ENCODE measurements around the gene VOPP1. TPM values are rescaled to one million over a fixed set of nuclear protein-coding genes. Genes with fewer than 3 reads are reported as not detected.

VOPP1 gene
- total RNA-seq, 4 donors from 2014 or later, result 15.7 to 24.9 (median 20.3) TPM

DNA sequence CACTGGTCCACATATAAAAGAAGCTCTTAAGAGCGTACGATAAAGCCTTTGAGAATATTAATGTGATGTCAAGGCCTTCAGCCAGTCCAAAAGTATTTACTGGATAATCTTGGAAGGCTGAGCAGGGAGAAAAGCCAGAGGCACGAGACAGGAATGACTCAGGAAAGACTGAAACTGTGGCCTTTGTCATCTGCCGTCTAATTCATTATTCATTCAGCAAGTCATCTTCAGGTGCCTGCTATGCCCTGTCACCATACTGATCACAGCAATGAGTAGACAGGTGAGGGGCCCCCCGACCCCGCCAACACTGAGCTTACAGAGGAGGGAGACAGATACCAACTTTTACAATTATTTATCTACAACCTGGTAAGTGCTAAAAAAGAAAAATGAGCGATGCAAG is 78.9 kb downstream of the VOPP1 start:
- Histone ChIP-seq H3K9me3 (no peaks in the 10 kb centered on the region), H3K27ac (no peak overlapping the region), H3K4me3 (no peak overlapping the region), H3K4me1 (no peaks in the 10 kb centered on the region), H3K36me3 (peaks cover 50% of the 10 kb centered on the region), H3K27me3 (no peaks in the 10 kb centered on the region)
- TF ChIP-seq POLR2AphosphoS5 (IDR thresholded peaks at IDR 0.05) (no peak), CTCF (IDR thresholded peaks at IDR 0.05) (no peak), POLR2A (IDR thresholded peaks at IDR 0.05) (no peak), EP300 (IDR thresholded peaks at IDR 0.05) (no peak)
- WGBS, result 74% methylated on average over 7 of the region's 7 CpGs
- DNase-seq (ENCODE audit: low spot score in 2 of 2), result no peak

GRCh38 chr7:55491346-55491745 is 81.0 kb downstream of the VOPP1 start:
- Histone ChIP-seq H3K27ac (no peak overlapping the region), H3K4me3 (no peak overlapping the region), H3K36me3 (peaks cover 43% of the 10 kb centered on the region), H3K4me1 (no peaks in the 10 kb centered on the region), H3K27me3 (no peaks in the 10 kb centered on the region), H3K9me3 (no peaks in the 10 kb centered on the region)
- DNase-seq (ENCODE audit: low spot score in 2 of 2), result no peak
- 98% methylated on average over 5 of the region's 5 CpGs for WGBS
- TF ChIP-seq POLR2A (IDR thresholded peaks at IDR 0.05), result no peak
- TF ChIP-seq CTCF (IDR thresholded peaks at IDR 0.05), result no peak
- TF ChIP-seq POLR2AphosphoS5 (IDR thresholded peaks at IDR 0.05), result no peak
- TF ChIP-seq EP300 (IDR thresholded peaks at IDR 0.05), result no peak

- Histone ChIP-seq H3K4me3 (no peak overlapping the region), H3K36me3 (peaks cover 36% of the 10 kb centered on the region), H3K9me3 (no peaks in the 10 kb centered on the region), H3K4me1 (no peaks in the 10 kb centered on the region), H3K27me3 (no peaks in the 10 kb centered on the region), H3K27ac (no peak overlapping the region)
- TF ChIP-seq EP300 (IDR thresholded peaks at IDR 0.05) (no peak), POLR2A (IDR thresholded peaks at IDR 0.05) (no peak), CTCF (IDR thresholded peaks at IDR 0.05) (no peak), POLR2AphosphoS5 (IDR thresholded peaks at IDR 0.05) (no peak)
- WGBS, result 95% methylated on average over 5 of the region's 5 CpGs
- no peak for DNase-seq (ENCODE audit: low spot score in 2 of 2)
These were observed 82.2 kb downstream of the VOPP1 start for GRCh38 chr7:55490099-55490498.

- Histone ChIP-seq H3K4me1 (no peaks in the 10 kb centered on the region), H3K4me3 (no peak overlapping the region), H3K36me3 (peaks cover 36% of the 10 kb centered on the region), H3K27ac (no peak overlapping the region), H3K9me3 (no peaks in the 10 kb centered on the region), H3K27me3 (no peaks in the 10 kb centered on the region)
- DNase-seq (ENCODE audit: low spot score in 2 of 2), result no peak
- TF ChIP-seq POLR2A (IDR thresholded peaks at IDR 0.05), result no peak
- no peak for TF ChIP-seq POLR2AphosphoS5 (IDR thresholded peaks at IDR 0.05)
- TF ChIP-seq EP300 (IDR thresholded peaks at IDR 0.05), result no peak
- TF ChIP-seq CTCF (IDR thresholded peaks at IDR 0.05), result no peak
- 87% methylated on average over 6 of the region's 6 CpGs for WGBS
These were observed 82.8 kb downstream of the VOPP1 start for GRCh38 chr7:55489552-55489951.

DNA sequence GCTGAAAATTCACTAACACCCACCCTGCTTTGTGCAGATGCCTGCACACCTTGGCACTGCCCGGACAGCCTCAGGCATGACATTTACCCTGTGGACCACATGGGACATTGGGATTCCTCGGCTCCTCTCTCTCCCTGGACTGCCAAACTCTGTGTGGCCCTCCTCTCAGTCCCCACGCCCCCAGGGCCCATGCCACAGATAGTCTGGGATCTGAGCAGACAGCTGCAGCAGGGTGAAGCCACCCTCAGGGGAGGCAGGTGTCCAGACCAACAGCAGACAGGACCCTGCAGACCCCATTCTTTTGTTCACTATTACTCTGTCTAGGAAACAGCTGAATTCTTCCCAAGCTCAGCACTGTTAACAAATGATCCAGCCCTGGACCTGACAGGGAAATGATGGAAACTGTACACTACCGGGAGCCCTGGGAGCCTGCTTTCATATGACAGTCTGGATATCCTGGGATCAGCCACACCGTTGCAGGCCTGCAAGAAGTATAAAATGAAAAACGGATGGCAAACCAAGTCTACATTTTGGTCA is 83.4 kb downstream of the VOPP1 start:
- WGBS, result 98% methylated on average over 6 of the region's 6 CpGs
- H3K36me3 ChIP-seq, result peaks cover 36% of the 10 kb centered on the region
- TF ChIP-seq POLR2A (IDR thresholded peaks at IDR 0.05), result no peak
- TF ChIP-seq CTCF (IDR thresholded peaks at IDR 0.05), result no peak
- TF ChIP-seq EP300 (IDR thresholded peaks at IDR 0.05), result no peak
- no peak for TF ChIP-seq POLR2AphosphoS5 (IDR thresholded peaks at IDR 0.05)

More for the DNA sequence above, 83.4 kb downstream of the VOPP1 start:
- H3K27ac ChIP-seq, result no peak overlapping the region
- no peaks in the 10 kb centered on the region for H3K9me3 ChIP-seq
- H3K4me3 ChIP-seq, result no peak overlapping the region
- H3K4me1 ChIP-seq, result no peaks in the 10 kb centered on the region
- H3K27me3 ChIP-seq, result no peaks in the 10 kb centered on the region
- DNase-seq (ENCODE audit: low spot score in 2 of 2), result no peak

Data from suprapubic skin (tissue), 4 donors.